ENCODE measurements around the gene CFAP100.

DNA sequence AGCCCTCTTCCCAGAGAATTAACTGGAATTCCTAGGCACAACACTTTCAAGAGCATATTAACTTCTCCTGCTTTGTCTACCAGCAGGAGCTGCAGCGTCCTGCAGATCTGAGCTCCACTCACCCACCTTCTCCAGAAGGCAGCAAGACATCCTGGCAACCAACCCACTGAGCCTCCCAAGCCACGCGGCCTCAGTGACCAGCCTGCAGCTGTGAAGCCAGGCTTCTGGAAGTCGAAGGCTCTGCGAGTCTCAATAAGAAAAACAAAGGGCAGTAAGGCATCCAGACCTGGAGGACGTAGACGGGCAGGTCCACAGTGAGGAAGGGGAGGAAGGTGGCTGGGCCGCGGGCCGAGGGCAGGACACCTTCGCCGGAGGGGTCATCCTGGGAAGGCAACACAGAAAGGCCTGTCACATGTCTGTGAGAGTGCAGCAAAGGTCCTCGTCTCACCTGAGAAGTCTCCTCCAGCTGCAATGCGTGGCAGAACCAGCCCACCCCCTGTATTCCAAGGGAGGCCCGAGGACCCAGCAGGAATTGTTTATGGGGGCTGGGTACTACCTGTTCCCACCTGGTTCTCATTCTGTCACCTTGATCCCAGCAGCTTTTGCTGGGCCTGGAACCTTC lies 44.7 kb downstream of the CFAP100 start:
- TF ChIP-seq, protein P1, sequence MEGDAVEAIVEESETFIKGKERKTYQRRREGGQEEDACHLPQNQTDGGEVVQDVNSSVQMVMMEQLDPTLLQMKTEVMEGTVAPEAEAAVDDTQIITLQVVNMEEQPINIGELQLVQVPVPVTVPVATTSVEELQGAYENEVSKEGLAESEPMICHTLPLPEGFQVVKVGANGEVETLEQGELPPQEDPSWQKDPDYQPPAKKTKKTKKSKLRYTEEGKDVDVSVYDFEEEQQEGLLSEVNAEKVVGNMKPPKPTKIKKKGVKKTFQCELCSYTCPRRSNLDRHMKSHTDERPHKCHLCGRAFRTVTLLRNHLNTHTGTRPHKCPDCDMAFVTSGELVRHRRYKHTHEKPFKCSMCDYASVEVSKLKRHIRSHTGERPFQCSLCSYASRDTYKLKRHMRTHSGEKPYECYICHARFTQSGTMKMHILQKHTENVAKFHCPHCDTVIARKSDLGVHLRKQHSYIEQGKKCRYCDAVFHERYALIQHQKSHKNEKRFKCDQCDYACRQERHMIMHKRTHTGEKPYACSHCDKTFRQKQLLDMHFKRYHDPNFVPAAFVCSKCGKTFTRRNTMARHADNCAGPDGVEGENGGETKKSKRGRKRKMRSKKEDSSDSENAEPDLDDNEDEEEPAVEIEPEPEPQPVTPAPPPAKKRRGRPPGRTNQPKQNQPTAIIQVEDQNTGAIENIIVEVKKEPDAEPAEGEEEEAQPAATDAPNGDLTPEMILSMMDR (IDR thresholded peaks at IDR 0.05; ENCODE audit: poor library complexity) = no peak
- TF ChIP-seq EZH2 (IDR thresholded peaks at IDR 0.05; ENCODE audit: borderline replicate concordance) = no peak

Data from hepatocyte (in vitro differentiated cells).